ENCODE results near the gene HSPA8. TPM values are rescaled to one million over a fixed set of nuclear protein-coding genes. Genes with fewer than 3 reads are reported as not detected.

Gene HSPA8
- 2,297 and 3,307 TPM in 2 replicates for total RNA-seq (2021)
- percentile 100 among the genes with signal in this experiment for Bru-seq, nascent RNA
- BruChase-seq, experiment 1, labeled RNA remaining after a 2-hour chase = percentile 100 among the genes with signal in this experiment
- BruChase-seq, experiment 2, labeled RNA remaining after a 6-hour chase = percentile 100 among the genes with signal in this experiment
- long read RNA-seq, transcript HSPA8-202 (8 exons, 2,004 nt) = minor isoform, 13 of 3,857 reads
- long read RNA-seq, transcript HSPA8-201 (8 exons, 2,186 nt) = minor isoform, 38 of 3,857 reads
- long read RNA-seq, transcript HSPA8-222 (6 exons, 1,884 nt) = minor isoform, 9 of 3,857 reads
- long read RNA-seq, transcript HSPA8-224 (9 exons, 2,463 nt) = major isoform, 3,567 of 3,857 reads
- long read RNA-seq, partial matches to known transcripts = 89 of 3,857 reads
- long read RNA-seq, other reads (novel, unspliced or antisense) = 128 of 3,857 reads

GRCh38 chr11:123061403-123062157 is at the start of gene HSPA8:
Gene HSPA8, minus strand, starts transcription at chr11:123062136. Its CDS starts 812 bp downstream, at chr11:123061324.
- intact Hi-C loops (cut with micrococcal nuclease; ENCODE audit: unreplicated experiment) = no loop called here
- Histone ChIP-seq H3K27ac (ENCODE audit: low read depth, low read length, poor library complexity, severe bottlenecking) (peak within 1 kb of the TSS; percentile 100), H3K9me3 (ENCODE audit: low read depth, low read length, poor library complexity, severe bottlenecking) (no peaks in the 10 kb centered on the region), H3K4me1 (ENCODE audit: insufficient read depth, low read length, poor library complexity, severe bottlenecking) (peaks cover 59% of the 10 kb centered on the region), H3K27me3 (replicated peaks; ENCODE audit: insufficient read depth, low read depth, low read length, poor library complexity) (no peaks in the 10 kb centered on the region), H3K4me3 (ENCODE audit: low read depth, low read length, poor library complexity, severe bottlenecking) (peak within 1 kb of the TSS; percentile 83), H3K36me3 (ENCODE audit: insufficient read depth, low read length, poor library complexity, severe bottlenecking) (peaks cover 51% of the 10 kb centered on the region)
- BruUV-seq (replicated peaks) = no TSS peak
- ChIA-PET POLR2A (ENCODE audit: low non-redundant PET) (interaction anchor here (0.6 to 0.9 kb wide), 4 partner anchors 8 to 482 kb away, joined by 3 to 11 read pairs (median 6); no protein-coding TSS in a partner anchor), CTCF (interaction anchor here (0.6 to 1.6 kb wide), 10 partner anchors 8 to 394 kb away, joined by 3 to 13 read pairs (median 6); no protein-coding TSS in a partner anchor)
- TF ChIP-seq EZH2 (IDR thresholded peaks at IDR 0.05; ENCODE audit: borderline replicate concordance, low read depth, low read length, poor library complexity, severe bottlenecking) = no peak
- DNase-seq (ENCODE audit: low spot score) = peak; percentile 82

DNA sequence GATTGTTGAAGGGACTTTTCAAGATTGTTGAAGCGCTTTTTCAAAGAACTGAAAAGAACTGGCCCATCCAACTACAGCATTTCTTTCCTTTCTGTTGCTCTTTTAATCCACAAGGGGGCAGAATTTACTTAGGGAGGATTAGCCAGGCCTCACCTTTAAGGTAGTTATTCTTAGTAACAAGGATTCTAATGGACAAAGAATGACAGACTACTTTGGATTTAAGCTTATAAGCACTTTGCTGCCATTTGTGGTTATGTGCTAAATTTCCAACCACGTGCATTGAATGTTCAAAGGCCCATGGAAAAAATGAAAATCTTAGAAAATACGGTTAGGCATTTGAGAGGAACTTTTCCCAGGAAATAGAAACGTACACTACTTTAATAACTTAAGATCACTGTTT is 49.5 kb upstream of the HSPA8 start:
- Histone ChIP-seq H3K27ac (ENCODE audit: low read depth, low read length, poor library complexity, severe bottlenecking) (no peak overlapping the region), H3K4me3 (ENCODE audit: low read depth, low read length, poor library complexity, severe bottlenecking) (no peak overlapping the region), H3K4me1 (ENCODE audit: insufficient read depth, low read length, poor library complexity, severe bottlenecking) (peaks cover 15% of the 10 kb centered on the region), H3K9me3 (ENCODE audit: low read depth, low read length, poor library complexity, severe bottlenecking) (peaks cover 6% of the 10 kb centered on the region), H3K27me3 (replicated peaks; ENCODE audit: insufficient read depth, low read depth, low read length, poor library complexity) (no peaks in the 10 kb centered on the region), H3K36me3 (ENCODE audit: insufficient read depth, low read length, poor library complexity, severe bottlenecking) (peaks cover 4% of the 10 kb centered on the region)
- intact Hi-C loops (cut with micrococcal nuclease; ENCODE audit: unreplicated experiment) = loop anchor here (1.0 kb wide), 1 partner anchor 136 kb away; no protein-coding TSS in a partner anchor
- DNase-seq (ENCODE audit: low spot score) = peak; percentile 83
- BruUV-seq (replicated peaks) = no TSS peak
- ChIA-PET CTCF (interaction anchor here (0.7 to 6.9 kb wide), 6 partner anchors 8 to 151 kb away, joined by 3 to 61 read pairs (median 4); no protein-coding TSS in a partner anchor), POLR2A (ENCODE audit: low non-redundant PET) (no interaction called here)
- peak; percentile 92 for TF ChIP-seq CTCF (conservative IDR thresholded peaks at IDR 0.05; ENCODE audit: low read depth, low read length)
- TF ChIP-seq EZH2 (IDR thresholded peaks at IDR 0.05; ENCODE audit: borderline replicate concordance, low read depth, low read length, poor library complexity, severe bottlenecking) = no peak

DNA sequence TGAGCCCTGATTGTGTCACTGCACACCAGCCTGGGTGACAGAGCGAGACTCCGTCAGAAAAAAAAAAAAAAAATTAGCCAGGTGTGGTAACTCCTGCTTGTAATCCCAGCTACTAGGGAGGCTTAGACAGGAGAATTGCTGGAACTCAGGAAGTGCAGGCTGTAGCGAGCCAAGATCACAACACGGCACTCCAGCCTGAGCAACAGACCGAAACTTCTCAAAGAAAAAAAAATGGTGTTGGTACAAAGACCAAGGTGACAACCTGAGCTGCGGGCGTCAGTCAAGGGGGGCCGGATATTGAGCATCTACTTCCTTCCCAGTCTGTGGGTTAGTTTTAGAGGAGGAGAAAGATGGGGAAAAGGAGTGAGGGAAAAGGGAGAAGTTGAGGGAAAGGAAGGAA is 48.5 kb upstream of the HSPA8 start:
- Histone ChIP-seq H3K27ac (ENCODE audit: low read depth, low read length, poor library complexity, severe bottlenecking) (no peak overlapping the region), H3K4me3 (ENCODE audit: low read depth, low read length, poor library complexity, severe bottlenecking) (no peak overlapping the region), H3K4me1 (ENCODE audit: insufficient read depth, low read length, poor library complexity, severe bottlenecking) (peaks cover 21% of the 10 kb centered on the region), H3K36me3 (ENCODE audit: insufficient read depth, low read length, poor library complexity, severe bottlenecking) (no peaks in the 10 kb centered on the region), H3K27me3 (replicated peaks; ENCODE audit: insufficient read depth, low read depth, low read length, poor library complexity) (no peaks in the 10 kb centered on the region), H3K9me3 (ENCODE audit: low read depth, low read length, poor library complexity, severe bottlenecking) (no peaks in the 10 kb centered on the region)
- intact Hi-C loops (cut with micrococcal nuclease; ENCODE audit: unreplicated experiment) = no loop called here
- DNase-seq (ENCODE audit: low spot score) = no peak
- ChIA-PET POLR2A (ENCODE audit: low non-redundant PET) (no interaction called here), CTCF (interaction anchor here (0.6 to 6.9 kb wide), 5 partner anchors 19 to 166 kb away, joined by 3 to 61 read pairs (median 7); no protein-coding TSS in a partner anchor)
- TF ChIP-seq EZH2 (IDR thresholded peaks at IDR 0.05; ENCODE audit: borderline replicate concordance, low read depth, low read length, poor library complexity, severe bottlenecking) (no peak), CTCF (conservative IDR thresholded peaks at IDR 0.05; ENCODE audit: low read depth, low read length) (no peak)
- BruUV-seq (replicated peaks) = no TSS peak

All from A673 (cell line).